OCI-LY1 (cell line): Measurements from ENCODE around the gene AASS.

Source experiments
- EZH2 ChIP-seq: fragments of 200-600 bp; sonication (generic), shearing (Covaris generic); IDR thresholded peaks from 2 replicates; pipeline ENCODE4 v1.8.0; 2017; ENCODE audit warnings: borderline replicate concordance, mixed run types, mild to moderate bottlenecking, antibody characterized with exemption, low read length, moderate library complexity, mixed read lengths
- TF ChIP-seq, protein P1 (sequence below): fragments of 200-600 bp; sonication (generic), shearing (Covaris generic); IDR thresholded peaks from 2 replicates; pipeline ENCODE4 v1.5.1; 2017; ENCODE audit warnings: mild to moderate bottlenecking, antibody characterized with exemption, low read length, moderate library complexity, mixed read lengths

DNA sequence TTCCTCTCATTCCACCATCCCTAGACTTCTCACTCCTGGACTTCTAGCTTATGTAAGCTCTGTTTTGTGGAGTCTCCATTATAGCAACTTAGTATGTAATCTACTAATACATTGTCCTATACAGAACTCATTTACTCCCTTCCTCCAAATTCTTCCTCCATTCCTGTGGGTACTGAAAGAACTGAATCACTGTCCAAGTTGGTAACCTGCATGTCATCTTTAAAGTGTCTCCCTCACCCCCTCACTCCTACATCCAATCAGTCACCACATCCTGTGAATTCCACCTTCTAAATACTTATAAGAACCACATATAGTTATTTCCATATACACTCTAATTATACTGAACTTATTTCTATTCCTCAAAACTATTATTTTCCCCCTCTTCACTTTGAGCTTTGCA lies 20.3 kb downstream of the AASS start:
- TF ChIP-seq, protein P1, sequence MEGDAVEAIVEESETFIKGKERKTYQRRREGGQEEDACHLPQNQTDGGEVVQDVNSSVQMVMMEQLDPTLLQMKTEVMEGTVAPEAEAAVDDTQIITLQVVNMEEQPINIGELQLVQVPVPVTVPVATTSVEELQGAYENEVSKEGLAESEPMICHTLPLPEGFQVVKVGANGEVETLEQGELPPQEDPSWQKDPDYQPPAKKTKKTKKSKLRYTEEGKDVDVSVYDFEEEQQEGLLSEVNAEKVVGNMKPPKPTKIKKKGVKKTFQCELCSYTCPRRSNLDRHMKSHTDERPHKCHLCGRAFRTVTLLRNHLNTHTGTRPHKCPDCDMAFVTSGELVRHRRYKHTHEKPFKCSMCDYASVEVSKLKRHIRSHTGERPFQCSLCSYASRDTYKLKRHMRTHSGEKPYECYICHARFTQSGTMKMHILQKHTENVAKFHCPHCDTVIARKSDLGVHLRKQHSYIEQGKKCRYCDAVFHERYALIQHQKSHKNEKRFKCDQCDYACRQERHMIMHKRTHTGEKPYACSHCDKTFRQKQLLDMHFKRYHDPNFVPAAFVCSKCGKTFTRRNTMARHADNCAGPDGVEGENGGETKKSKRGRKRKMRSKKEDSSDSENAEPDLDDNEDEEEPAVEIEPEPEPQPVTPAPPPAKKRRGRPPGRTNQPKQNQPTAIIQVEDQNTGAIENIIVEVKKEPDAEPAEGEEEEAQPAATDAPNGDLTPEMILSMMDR = no peak
- no peak for TF ChIP-seq EZH2
